PC-9 (cell line): Measurements from ENCODE around the gene TEX30.

ENCODE experiments used
- CTCF ChIP-seq: fragments of 200-600 bp; sonication (generic); conservative IDR thresholded peaks from 2 replicates; pipeline ENCODE4 v1.6.1; 2017; ENCODE audit warnings: mixed run types, antibody characterized with exemption, mild to moderate bottlenecking, moderate library complexity
- EZH2 ChIP-seq: fragments of 200-600 bp; sonication (generic); IDR thresholded peaks from 2 replicates; pipeline ENCODE4 v1.8.0; 2017; ENCODE audit warnings: antibody characterized with exemption, low read depth

- TF ChIP-seq CTCF: no peak
- no peak for TF ChIP-seq EZH2
Measured at GRCh38 chr13:102788683-102789082, 15.1 kb upstream of the TEX30 start.
